ENCODE data around the gene WNT8A.

DNA sequence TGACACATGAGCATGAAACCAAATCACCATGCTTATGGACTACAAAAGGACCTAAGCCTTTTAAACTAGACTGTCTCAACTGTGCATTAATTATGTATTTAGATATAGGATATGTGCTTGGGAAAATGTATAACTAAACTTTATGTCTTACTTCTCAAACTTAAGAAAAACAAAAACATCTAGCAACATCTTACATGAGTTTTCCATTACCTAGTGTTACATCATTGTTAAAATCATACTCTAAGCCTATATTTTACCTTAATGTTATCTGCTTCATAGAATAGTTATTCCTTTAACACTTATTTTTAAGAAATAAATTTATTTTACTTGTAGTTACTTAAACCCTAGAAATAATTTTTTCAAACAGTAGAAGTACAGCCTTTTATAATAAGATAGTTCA lies 31.4 kb downstream of the WNT8A start:
- TF ChIP-seq, protein P1, sequence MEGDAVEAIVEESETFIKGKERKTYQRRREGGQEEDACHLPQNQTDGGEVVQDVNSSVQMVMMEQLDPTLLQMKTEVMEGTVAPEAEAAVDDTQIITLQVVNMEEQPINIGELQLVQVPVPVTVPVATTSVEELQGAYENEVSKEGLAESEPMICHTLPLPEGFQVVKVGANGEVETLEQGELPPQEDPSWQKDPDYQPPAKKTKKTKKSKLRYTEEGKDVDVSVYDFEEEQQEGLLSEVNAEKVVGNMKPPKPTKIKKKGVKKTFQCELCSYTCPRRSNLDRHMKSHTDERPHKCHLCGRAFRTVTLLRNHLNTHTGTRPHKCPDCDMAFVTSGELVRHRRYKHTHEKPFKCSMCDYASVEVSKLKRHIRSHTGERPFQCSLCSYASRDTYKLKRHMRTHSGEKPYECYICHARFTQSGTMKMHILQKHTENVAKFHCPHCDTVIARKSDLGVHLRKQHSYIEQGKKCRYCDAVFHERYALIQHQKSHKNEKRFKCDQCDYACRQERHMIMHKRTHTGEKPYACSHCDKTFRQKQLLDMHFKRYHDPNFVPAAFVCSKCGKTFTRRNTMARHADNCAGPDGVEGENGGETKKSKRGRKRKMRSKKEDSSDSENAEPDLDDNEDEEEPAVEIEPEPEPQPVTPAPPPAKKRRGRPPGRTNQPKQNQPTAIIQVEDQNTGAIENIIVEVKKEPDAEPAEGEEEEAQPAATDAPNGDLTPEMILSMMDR (conservative IDR thresholded peaks at IDR 0.05) = no peak
- TF ChIP-seq ZFX (IDR thresholded peaks at IDR 0.05) = no peak
